HEK293 (cell line): ENCODE measurements around the gene RNASEH2A.

Experiments
- CTCF ChIA-PET: fragments of 350-600 bp; formaldehyde crosslinking; extraction: SDS; loops from one replicate; lab custom pipeline; 2021; ENCODE audit warnings: antibody characterized with exemption; lab: Yijun Ruan, JAX
- POLR2A ChIA-PET: fragments of 300-600 bp; formaldehyde crosslinking; extraction: SDS; loops from one replicate; lab custom pipeline; 2020; ENCODE audit warnings: antibody characterized with exemption, inconsistent platforms; lab: Yijun Ruan, JAX
- H3K27ac ChIP-seq: fragments of 200-500 bp; sonication (Bioruptor generic); 2 replicates; pipeline ENCODE4 v1.5.1; 2014; ENCODE audit warnings: low read depth, low read length, control low read depth, inconsistent platforms; ENCODE audit errors: extremely low read depth
- H3K36me3 ChIP-seq, 2 experiments: fragments of 200-500 bp in 1 of 2; sonication (Bioruptor generic) in 1 of 2; 1 replicate in 1 of 2; 2 replicates in 1 of 2; pipeline ENCODE4 v1.5.1; 2014 to 2017; ENCODE audit warnings: inconsistent platforms in 2 of 2, low read length in 2 of 2; ENCODE audit not compliant: control insufficient read depth in 2 of 2, insufficient read depth in 1 of 2
- H3K4me1 ChIP-seq: fragments of 200-500 bp; sonication (Bioruptor generic); 2 replicates; pipeline ENCODE4 v1.5.1; 2014; ENCODE audit warnings: mild to moderate bottlenecking, low read length, inconsistent platforms; ENCODE audit not compliant: control insufficient read depth, insufficient read depth
- H3K4me3 ChIP-seq: 2 replicates; pipeline ENCODE4 v1.5.1; 2011; ENCODE audit warnings: low read depth, mild to moderate bottlenecking, control low read depth, low read length, moderate library complexity
- H3K9me3 ChIP-seq: fragments of 200-500 bp; sonication (Bioruptor generic); 2 replicates; pipeline ENCODE4 v1.5.1; 2014; ENCODE audit warnings: low read depth, low read length, inconsistent platforms; ENCODE audit not compliant: control insufficient read depth, insufficient read depth
- GLIS1 ChIP-seq: fragments of 450-650 bp; formaldehyde crosslinking; IDR thresholded peaks from 2 replicates; pipeline ENCODE4 v1.5.1; 2016; ENCODE audit warnings: missing biosample characterization, missing genetic modification characterization
- IKZF3 ChIP-seq: fragments of 450-650 bp; IDR thresholded peaks from 2 replicates; pipeline ENCODE4 v1.5.0; 2018; ENCODE audit warnings: missing biosample characterization, mild to moderate bottlenecking, missing genetic modification characterization, moderate library complexity
- KLF16 ChIP-seq: fragments of 450-650 bp; formaldehyde crosslinking; IDR thresholded peaks from 2 replicates; pipeline ENCODE4 v1.5.1; 2017; ENCODE audit warnings: missing biosample characterization, missing genetic modification characterization
- KLF8 ChIP-seq: fragments of 450-650 bp; formaldehyde crosslinking; IDR thresholded peaks from 2 replicates; pipeline ENCODE4 v1.5.1; 2016; ENCODE audit warnings: missing biosample characterization, missing genetic modification characterization
- KLF9 ChIP-seq: fragments of 450-650 bp; formaldehyde crosslinking; IDR thresholded peaks from 2 replicates; pipeline ENCODE4 v1.5.1; 2016; ENCODE audit warnings: missing biosample characterization, missing genetic modification characterization, low read depth
- RBAK ChIP-seq: fragments of 450-650 bp; formaldehyde crosslinking; IDR thresholded peaks from 2 replicates; pipeline ENCODE4 v1.5.1; 2016; ENCODE audit warnings: missing biosample characterization, missing genetic modification characterization
- SP3 ChIP-seq: fragments of 450-650 bp; formaldehyde crosslinking; IDR thresholded peaks from 2 replicates; pipeline ENCODE4 v1.5.1; 2016; ENCODE audit warnings: missing biosample characterization, missing genetic modification characterization
- SP7 ChIP-seq: fragments of 450-650 bp; formaldehyde crosslinking; IDR thresholded peaks from 2 replicates; pipeline ENCODE4 v1.5.1; 2016; ENCODE audit warnings: missing biosample characterization, missing genetic modification characterization
- ZBTB48 ChIP-seq: fragments of 450-650 bp; formaldehyde crosslinking; IDR thresholded peaks from 2 replicates; pipeline ENCODE4 v1.5.1; 2016; ENCODE audit warnings: missing biosample characterization, missing genetic modification characterization
- ZNF2 ChIP-seq: fragments of 450-650 bp; formaldehyde crosslinking; IDR thresholded peaks from 2 replicates; pipeline ENCODE4 v1.5.1; 2016; ENCODE audit warnings: missing biosample characterization, missing genetic modification characterization
- ZNF266 ChIP-seq: fragments of 450-650 bp; formaldehyde crosslinking; IDR thresholded peaks from 2 replicates; pipeline ENCODE4 v1.5.1; 2016; ENCODE audit warnings: missing biosample characterization, missing genetic modification characterization, low read depth
- ZNF341 ChIP-seq: fragments of 450-650 bp; formaldehyde crosslinking; IDR thresholded peaks from 2 replicates; pipeline ENCODE4; 2016; ENCODE audit warnings: low read depth, missing biosample characterization, missing genetic modification characterization
- ZNF548 ChIP-seq: fragments of 450-650 bp; formaldehyde crosslinking; IDR thresholded peaks from 2 replicates; pipeline ENCODE4 v1.5.1; 2016; ENCODE audit warnings: missing biosample characterization, missing genetic modification characterization
- ZNF600 ChIP-seq: fragments of 450-650 bp; formaldehyde crosslinking; IDR thresholded peaks from 2 replicates; pipeline ENCODE4 v1.5.1; 2016; ENCODE audit warnings: missing biosample characterization, missing genetic modification characterization
- ZNF670 ChIP-seq: fragments of 450-650 bp; formaldehyde crosslinking; IDR thresholded peaks from 2 replicates; pipeline ENCODE4 v1.5.1; 2016; ENCODE audit warnings: missing biosample characterization, missing genetic modification characterization, low read depth
- ZNF777 ChIP-seq: fragments of 450-650 bp; formaldehyde crosslinking; IDR thresholded peaks from 2 replicates; pipeline ENCODE4 v1.5.1; 2017; ENCODE audit warnings: missing biosample characterization, missing genetic modification characterization, borderline replicate concordance
- TF ChIP-seq, protein P1 (sequence below): fragments of 450-650 bp; formaldehyde crosslinking; IDR thresholded peaks from 2 replicates; pipeline ENCODE4 v1.5.1; 2017; ENCODE audit warnings: missing biosample characterization, missing genetic modification characterization
- TF ChIP-seq, protein P2 (sequence below): fragments of 450-650 bp; formaldehyde crosslinking; IDR thresholded peaks from 2 replicates; pipeline ENCODE4 v1.5.1; 2016; ENCODE audit warnings: missing biosample characterization, missing genetic modification characterization
- TF ChIP-seq, protein P3 (sequence below): fragments of 450-650 bp; formaldehyde crosslinking; optimal IDR thresholded peaks from 2 replicates; pipeline ENCODE3; 2016; ENCODE audit warnings: missing biosample characterization, mild to moderate bottlenecking, missing genetic modification characterization

Gene RNASEH2A

DNA sequence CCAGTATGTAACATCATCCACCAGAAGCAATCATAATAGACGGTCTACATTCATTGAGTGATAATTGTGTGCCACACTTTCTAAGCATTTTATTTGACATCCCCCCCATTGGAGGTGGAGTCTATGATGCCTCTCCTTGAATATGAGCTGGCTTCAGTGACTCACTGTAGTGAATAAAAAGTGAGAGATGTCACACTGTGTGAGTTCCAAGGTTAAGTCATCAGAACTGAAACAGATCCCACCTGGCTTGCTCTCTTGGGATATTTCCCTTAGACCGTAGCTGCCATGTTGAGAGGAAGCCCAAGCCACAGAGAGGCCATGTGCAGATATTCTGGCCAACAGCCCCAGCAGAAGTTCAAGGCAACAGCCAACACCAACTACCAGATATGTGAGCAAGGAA lies 15.4 kb downstream of the RNASEH2A start (continued):
- TF ChIP-seq, protein P1, sequence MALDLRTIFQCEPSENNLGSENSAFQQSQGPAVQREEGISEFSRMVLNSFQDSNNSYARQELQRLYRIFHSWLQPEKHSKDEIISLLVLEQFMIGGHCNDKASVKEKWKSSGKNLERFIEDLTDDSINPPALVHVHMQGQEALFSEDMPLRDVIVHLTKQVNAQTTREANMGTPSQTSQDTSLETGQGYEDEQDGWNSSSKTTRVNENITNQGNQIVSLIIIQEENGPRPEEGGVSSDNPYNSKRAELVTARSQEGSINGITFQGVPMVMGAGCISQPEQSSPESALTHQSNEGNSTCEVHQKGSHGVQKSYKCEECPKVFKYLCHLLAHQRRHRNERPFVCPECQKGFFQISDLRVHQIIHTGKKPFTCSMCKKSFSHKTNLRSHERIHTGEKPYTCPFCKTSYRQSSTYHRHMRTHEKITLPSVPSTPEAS (tag by site-specific recombination): no peak
- TF ChIP-seq GLIS1 (tag by site-specific recombination): peak; percentile 34; the same call in 1 of the 2 replicates
- no peak for TF ChIP-seq ZNF548 (tag by site-specific recombination)
- no peak for TF ChIP-seq ZNF266
- TF ChIP-seq ZNF777 (tag by site-specific recombination): no peak
- peak; percentile 34; the same call in 1 of the 2 replicates for TF ChIP-seq IKZF3 (tag by site-specific recombination)
- TF ChIP-seq, all 188 proteins: peak for 12

DNA sequence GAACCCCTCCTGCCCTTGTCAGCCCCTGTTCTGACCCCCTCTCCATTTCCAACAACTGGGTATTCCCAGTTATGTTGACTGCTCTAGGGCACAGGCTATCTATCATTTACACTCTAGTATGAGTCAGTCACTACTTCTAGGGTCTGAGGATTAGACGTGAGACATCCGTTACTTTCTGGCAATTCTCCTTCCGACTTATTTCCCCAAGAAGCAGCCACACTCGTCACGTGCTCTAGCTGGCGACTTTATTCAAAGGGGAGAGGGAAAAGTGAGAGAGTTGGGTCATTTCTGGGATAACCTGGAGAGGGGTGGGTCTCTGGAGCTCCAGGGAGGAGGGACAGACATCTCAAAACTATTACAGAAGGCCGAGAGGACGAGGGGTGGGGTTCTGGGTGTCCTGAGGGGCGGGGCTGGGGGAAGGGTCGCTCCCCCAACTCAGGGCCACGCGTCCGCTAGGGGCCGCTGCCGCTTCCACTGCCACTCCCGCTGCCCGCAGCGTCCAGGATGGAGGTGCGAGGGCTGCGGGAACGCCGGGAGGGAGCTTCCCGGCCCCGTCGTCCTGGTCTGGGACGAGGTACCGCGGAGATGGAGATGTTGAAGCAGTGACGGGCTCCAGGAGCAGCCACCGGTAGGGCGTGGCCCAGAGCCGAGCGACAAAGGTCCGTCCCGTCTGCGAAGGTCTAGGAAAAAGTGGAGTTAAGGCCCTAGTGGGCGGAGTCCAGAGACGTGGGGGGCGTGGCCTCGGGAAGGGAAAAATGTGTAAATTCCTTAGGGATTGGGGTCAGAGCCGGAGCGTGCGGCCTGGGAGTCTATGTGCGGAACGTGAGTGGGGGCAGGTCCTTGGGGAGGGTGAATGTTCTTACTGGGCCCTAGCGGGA lies 19.1 kb downstream of the RNASEH2A start:
- H3K36me3 ChIP-seq: no peaks in the 10 kb centered on the region
- H3K4me3 ChIP-seq: no peak overlapping the region
- H3K9me3 ChIP-seq: no peaks in the 10 kb centered on the region
- POLR2A ChIA-PET: interaction anchor here (1.5 kb wide), 1 partner anchor 20 kb away, joined by 3 read pairs; the partner anchor contains the start of gene RNASEH2A
- no peaks in the 10 kb centered on the region for H3K4me1 ChIP-seq
- TF ChIP-seq ZNF600 (tag by site-specific recombination) (peak; percentile 60; the same call in 1 of the 2 replicates), SP3 (peak; percentile 51; the same call in 1 of the 2 replicates), IKZF3 (tag by site-specific recombination) (peak; percentile 77), KLF16 (tag by site-specific recombination) (peak; percentile 50; the same call in 1 of the 2 replicates), SP7 (tag by site-specific recombination) (no peak), ZNF341 (tag by site-specific recombination) (peak; percentile 51), KLF9 (tag by site-specific recombination) (peak; percentile 82), ZBTB48 (peak; percentile 64), KLF8 (tag by site-specific recombination) (peak; percentile 8; the same call in 1 of the 2 replicates), ZNF2 (tag by site-specific recombination) (peak; percentile 36; the same call in 1 of the 2 replicates), RBAK (tag by site-specific recombination) (no peak), ZNF670 (tag by site-specific recombination) (no peak)
- TF ChIP-seq, protein P2, sequence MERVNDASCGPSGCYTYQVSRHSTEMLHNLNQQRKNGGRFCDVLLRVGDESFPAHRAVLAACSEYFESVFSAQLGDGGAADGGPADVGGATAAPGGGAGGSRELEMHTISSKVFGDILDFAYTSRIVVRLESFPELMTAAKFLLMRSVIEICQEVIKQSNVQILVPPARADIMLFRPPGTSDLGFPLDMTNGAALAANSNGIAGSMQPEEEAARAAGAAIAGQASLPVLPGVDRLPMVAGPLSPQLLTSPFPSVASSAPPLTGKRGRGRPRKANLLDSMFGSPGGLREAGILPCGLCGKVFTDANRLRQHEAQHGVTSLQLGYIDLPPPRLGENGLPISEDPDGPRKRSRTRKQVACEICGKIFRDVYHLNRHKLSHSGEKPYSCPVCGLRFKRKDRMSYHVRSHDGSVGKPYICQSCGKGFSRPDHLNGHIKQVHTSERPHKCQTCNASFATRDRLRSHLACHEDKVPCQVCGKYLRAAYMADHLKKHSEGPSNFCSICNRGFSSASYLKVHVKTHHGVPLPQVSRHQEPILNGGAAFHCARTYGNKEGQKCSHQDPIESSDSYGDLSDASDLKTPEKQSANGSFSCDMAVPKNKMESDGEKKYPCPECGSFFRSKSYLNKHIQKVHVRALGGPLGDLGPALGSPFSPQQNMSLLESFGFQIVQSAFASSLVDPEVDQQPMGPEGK (tag by site-specific recombination): 0 out of 2 replicates have a peak, but pooled peaks have one; percentile 20
- TF ChIP-seq, protein P3, sequence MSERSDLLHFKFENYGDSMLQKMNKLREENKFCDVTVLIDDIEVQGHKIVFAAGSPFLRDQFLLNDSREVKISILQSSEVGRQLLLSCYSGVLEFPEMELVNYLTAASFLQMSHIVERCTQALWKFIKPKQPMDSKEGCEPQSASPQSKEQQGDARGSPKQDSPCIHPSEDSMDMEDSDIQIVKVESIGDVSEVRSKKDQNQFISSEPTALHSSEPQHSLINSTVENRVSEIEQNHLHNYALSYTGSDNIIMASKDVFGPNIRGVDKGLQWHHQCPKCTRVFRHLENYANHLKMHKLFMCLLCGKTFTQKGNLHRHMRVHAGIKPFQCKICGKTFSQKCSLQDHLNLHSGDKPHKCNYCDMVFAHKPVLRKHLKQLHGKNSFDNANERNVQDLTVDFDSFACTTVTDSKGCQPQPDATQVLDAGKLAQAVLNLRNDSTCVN: peak; percentile 31
- CTCF ChIA-PET: interaction anchor here (0.6 to 2.7 kb wide), 10 partner anchors 9 to 140 kb away, joined by 3 to 13 read pairs (median 4); partner anchors contain the start of gene RTBDN
- no peak overlapping the region for H3K27ac ChIP-seq
